Heart right ventricle (tissue), 16 donors: ENCODE data around the gene YY1AP1. TPM values are rescaled to one million over a fixed set of nuclear protein-coding genes. Genes with fewer than 3 reads are reported as not detected.

Experiments used
- ATAC-seq, 8 donors: fragments of 200-7000 bp; cut with Tn5 transposase; one replicate each; pipeline ENCODE4 v1.9.1; 2020; ENCODE audit warnings: mild to moderate bottlenecking in 8 of 8, moderate library complexity in 8 of 8, moderate number of reproducible peaks in 1 of 8
- DNase-seq, 2 donors: peaks; one replicate each; pipeline ENCODE4 v3.0.0-alpha.2; 2020
- H3K27ac ChIP-seq, 10 donors: fragments of 200-600 bp; sonication (generic) in 2 of 10; one replicate each; pipeline versions ENCODE4 v1.5.0 to v1.8.0; 2020 to 2022; ENCODE audit warnings: mild to moderate bottlenecking in 3 of 10
- H3K27me3 ChIP-seq, 7 donors: fragments of 200-600 bp; one replicate each; pipeline ENCODE4 v1.8.0; 2021 to 2022; ENCODE audit warnings: mild to moderate bottlenecking in 2 of 7
- H3K36me3 ChIP-seq, 9 donors: fragments of 200-600 bp; sonication (generic) in 1 of 9; one replicate each; pipeline versions ENCODE4 v1.5.0 to v1.8.0; 2020 to 2022; ENCODE audit warnings: mild to moderate bottlenecking in 2 of 9
- H3K4me1 ChIP-seq, 9 donors: fragments of 200-600 bp; sonication (generic) in 1 of 9; one replicate each; pipeline versions ENCODE4 v1.5.0 to v1.8.0; 2020 to 2022; ENCODE audit warnings: mild to moderate bottlenecking in 4 of 9
- H3K4me3 ChIP-seq, 10 donors: fragments of 200-600 bp; sonication (generic) in 2 of 10; one replicate each; pipeline versions ENCODE4 v1.5.0 to v1.8.0; 2020 to 2022; ENCODE audit warnings: mild to moderate bottlenecking in 7 of 10, moderate library complexity in 2 of 10
- H3K9me3 ChIP-seq, 11 donors: fragments of 200-600 bp in 10 of 11; sonication (generic) in 2 of 11; one replicate each; pipeline versions ENCODE4 v1.5.0 to v1.8.0; 2013 to 2022; ENCODE audit warnings: mild to moderate bottlenecking in 2 of 11, control low read depth in 1 of 11, moderate library complexity in 1 of 11
- WGBS, 2 donors: extraction: QIAGEN DNeasy Blood & Tissue Kit; methylation state at CpG; one replicate each; pipeline ENCODE4 v1.1.7; 2013; ENCODE audit warnings: inconsistent platforms in 1 of 2; 5-methylcytosine and 5-hydroxymethylcytosine counted together
- intact Hi-C, 10 donors: fragments of 100-400 bp; cut with DNase I; formaldehyde crosslinking; loops; one replicate each; pipeline versions ENCODE4 v1.11.1 to v1.14.2; 2022
- polyA plus RNA-seq, 2 donors: library from polyadenylated mRNA; stranded (reverse); fragments of 200-250 nt; gene quantifications; one replicate each; pipeline ENCODE4 v1.2.3, GENCODE V29; 2013
- total RNA-seq, 10 donors: library from RNA; stranded (reverse); fragmentation: NEBNext Ultra II Directional in 3 of 10; extraction: Animal tissue kit (Norgen Biotek cat#: 25700) in 3 of 10; gene quantifications; one replicate each; pipeline versions ENCODE4 v1.2.1 to v1.2.4, GENCODE V29; 2021 to 2023
- TF ChIP-seq, protein P1 (sequence below), 9 donors: fragments of 200-600 bp; sonication (generic) in 2 of 9; IDR thresholded peaks; one replicate each; pipeline versions ENCODE4 v1.5.0 to v1.8.0; 2021 to 2022; ENCODE audit warnings: antibody characterized with exemption in 9 of 9, mild to moderate bottlenecking in 5 of 9, moderate library complexity in 1 of 9
- donor health status: Arrhythmogenic right ventricular cardiomyopathy.
- donor health status: ischemic (EF 13 %, LVEDD 7.1; RV severe dilation, severe dysfunction).
- donor health status: healthy with polysubstance abuse.
- donor health status: DM: no; HTN: yes; CAD: no.
- donor health status: DM: no; HTN: no; CAD: no.
- donor health status: ischemic (EF 25% LVEDD 6.9; RV normal size, moderate dysfunction).
- donor health status: ischemic (EF 25% LVEDD 5.7; RV mildly dilated, moderate dysfunction).
- donor health status: healthy.
- donor health status: DM: yes; HTN: yes; CAD: no.
- donor health status: Ischemic cardiomyopathy.
- donor health status: ischemic (EF 35%, LVEDD 5.7; RV mildly dilated, moderate dysfunction).
- donor health status: nonischemic (EF 11% LVEDD 7.7; RV severe dilation, severe dysfunction).
- donor health status: DM: yes; HTN: yes; CAD: no.
- donor health status: PGD.
- donor health status: ischemic (EF 29% LVEDD 5.4; RV normal size, mild dysfunction).
- donor health status: nonischemic (EF 23%, LVEDD 6.1; RV moderate dilation, normal function).

Gene YY1AP1
- total and polyA plus RNA-seq, 12 donors = 32.3 to 85.1 (median 66.3) TPM

DNA sequence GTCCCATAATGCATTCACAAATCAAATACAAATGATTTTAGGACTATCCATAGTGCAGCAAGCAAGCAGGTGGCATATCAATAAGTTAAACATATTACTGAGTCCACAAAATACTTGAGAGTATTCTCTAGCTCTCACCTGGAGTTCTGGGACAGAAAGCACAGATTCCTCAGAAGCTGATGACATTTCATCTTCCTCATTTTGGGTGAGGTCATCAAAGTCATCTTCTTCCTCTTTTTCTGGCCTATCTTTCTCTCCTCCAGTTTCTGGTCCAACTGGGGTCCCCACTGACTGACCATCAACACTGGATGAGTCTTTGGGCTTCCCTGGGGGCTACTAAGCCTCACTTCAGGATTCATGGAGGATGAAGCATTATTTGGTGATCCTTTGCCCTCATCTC, 38.9 kb downstream of the YY1AP1 start:
- TF ChIP-seq, protein P1, sequence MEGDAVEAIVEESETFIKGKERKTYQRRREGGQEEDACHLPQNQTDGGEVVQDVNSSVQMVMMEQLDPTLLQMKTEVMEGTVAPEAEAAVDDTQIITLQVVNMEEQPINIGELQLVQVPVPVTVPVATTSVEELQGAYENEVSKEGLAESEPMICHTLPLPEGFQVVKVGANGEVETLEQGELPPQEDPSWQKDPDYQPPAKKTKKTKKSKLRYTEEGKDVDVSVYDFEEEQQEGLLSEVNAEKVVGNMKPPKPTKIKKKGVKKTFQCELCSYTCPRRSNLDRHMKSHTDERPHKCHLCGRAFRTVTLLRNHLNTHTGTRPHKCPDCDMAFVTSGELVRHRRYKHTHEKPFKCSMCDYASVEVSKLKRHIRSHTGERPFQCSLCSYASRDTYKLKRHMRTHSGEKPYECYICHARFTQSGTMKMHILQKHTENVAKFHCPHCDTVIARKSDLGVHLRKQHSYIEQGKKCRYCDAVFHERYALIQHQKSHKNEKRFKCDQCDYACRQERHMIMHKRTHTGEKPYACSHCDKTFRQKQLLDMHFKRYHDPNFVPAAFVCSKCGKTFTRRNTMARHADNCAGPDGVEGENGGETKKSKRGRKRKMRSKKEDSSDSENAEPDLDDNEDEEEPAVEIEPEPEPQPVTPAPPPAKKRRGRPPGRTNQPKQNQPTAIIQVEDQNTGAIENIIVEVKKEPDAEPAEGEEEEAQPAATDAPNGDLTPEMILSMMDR (IDR thresholded peaks at IDR 0.05) = no peak
- H3K36me3 ChIP-seq = no peaks in the 10 kb centered on the region
- no peaks in the 10 kb centered on the region for H3K9me3 ChIP-seq
- ATAC-seq (no peak), DNase-seq (no peak)
- no peak overlapping the region for H3K4me3 ChIP-seq
- intact Hi-C loops = loop anchor here in 2 of 10 donors (10.0 kb wide), 2 partner anchors 55 to 295 kb away; no protein-coding TSS in a partner anchor
- no peaks in the 10 kb centered on the region for H3K27me3 ChIP-seq
- no peak overlapping the region for H3K27ac ChIP-seq
- H3K4me1 ChIP-seq = peaks cover 0 to 44% (median 6%) of the 10 kb centered on the region in 9 donors

DNA sequence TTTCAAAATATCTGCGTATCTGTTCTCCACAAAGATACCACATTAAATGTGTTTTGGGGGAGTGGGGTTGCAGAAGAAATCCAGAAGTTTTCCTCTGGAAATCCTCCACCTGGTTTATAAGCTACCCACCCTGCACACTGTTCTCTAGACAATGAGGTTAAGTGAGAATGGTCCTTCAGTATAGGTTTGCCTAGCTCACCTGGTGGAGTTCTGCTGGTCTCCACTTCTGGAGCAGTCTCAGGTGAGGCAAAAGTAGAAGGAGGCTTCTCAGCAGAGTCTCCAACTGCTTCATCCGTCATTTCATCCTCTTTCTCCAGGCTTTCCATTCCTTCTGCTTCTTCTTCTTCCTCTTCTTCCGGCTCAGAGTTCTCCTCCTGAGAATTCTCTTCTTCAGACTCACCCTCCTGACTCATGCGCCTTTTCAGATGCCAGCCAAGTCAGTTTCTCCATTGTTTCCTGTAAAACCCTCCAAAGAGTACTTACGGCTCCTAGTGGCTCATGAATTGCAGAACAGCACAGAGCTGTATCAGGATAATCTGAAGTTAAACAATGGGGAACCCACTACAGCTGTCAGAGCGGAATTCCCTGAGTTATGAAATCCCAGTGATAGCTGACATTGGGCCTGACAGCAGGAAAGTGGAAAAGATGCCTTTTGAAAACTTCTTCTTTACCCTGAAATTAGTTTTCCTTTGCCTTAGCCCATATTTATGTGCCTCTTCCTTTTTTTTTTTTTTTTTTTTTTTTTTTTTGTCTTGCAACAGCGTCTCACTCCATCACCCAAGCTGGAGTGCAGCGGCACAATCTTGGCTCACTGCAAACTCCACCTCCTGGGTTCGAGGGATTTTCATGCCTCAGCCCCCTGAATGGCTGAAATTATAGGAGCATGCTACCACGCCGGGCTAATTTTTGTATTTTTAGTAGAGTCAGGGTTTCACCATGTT, 40.1 kb downstream of the YY1AP1 start:
- DNase-seq (peak in 1 of 2 donors; percentile 11), ATAC-seq (peak; percentile 67 to 87 (median 82))
- peaks cover 0 to 44% (median 6%) of the 10 kb centered on the region in 9 donors for H3K4me1 ChIP-seq
- intact Hi-C loops = no loop called here
- no peaks in the 10 kb centered on the region for H3K36me3 ChIP-seq
- WGBS, 2 donors = 63 to 69% methylated on average over 11 of the region's 11 CpGs
- TF ChIP-seq, protein P1 (IDR thresholded peaks at IDR 0.05) = peak; percentile 9 to 53 (median 33)
- H3K27me3 ChIP-seq = no peaks in the 10 kb centered on the region
- H3K4me3 ChIP-seq = peak overlapping the region in 1 of 10 donors; percentile 13
- H3K27ac ChIP-seq = peak overlapping the region in 1 of 10 donors; percentile 44
- H3K9me3 ChIP-seq = peaks cover 0 to 4% (median 0%) of the 10 kb centered on the region in 11 donors

DNA sequence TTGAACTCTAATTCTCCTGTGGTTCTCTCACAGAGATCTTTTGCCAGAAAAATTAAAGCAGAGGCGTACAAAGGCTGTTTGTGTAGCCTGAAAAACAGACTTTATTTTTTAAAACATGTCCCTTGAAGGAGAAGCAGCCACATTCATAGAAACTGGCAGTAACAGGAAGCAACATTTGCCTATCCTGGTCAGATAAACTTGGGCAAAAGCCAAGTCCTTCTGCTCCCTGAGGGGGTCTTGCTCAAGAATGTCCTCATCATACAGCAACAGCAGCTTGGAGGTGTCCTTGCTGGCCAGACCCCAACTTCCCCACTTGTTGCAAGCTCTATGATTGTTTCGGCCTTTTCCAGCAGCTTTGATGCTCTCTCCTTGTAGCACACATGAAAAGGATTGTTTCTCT, 42.3 kb downstream of the YY1AP1 start:
- H3K27me3 ChIP-seq = no peaks in the 10 kb centered on the region
- no peaks in the 10 kb centered on the region for H3K36me3 ChIP-seq
- peaks cover 0 to 26% (median 12%) of the 10 kb centered on the region in 11 donors for H3K9me3 ChIP-seq
- DNase-seq (no peak), ATAC-seq (peak in 1 of 8 donors; percentile 62)
- no peak overlapping the region for H3K27ac ChIP-seq
- no peak overlapping the region for H3K4me3 ChIP-seq
- TF ChIP-seq, protein P1 (IDR thresholded peaks at IDR 0.05) = no peak
- peaks cover 0 to 44% (median 6%) of the 10 kb centered on the region in 9 donors for H3K4me1 ChIP-seq
- 71 to 73% methylated on average over 2 of the region's 2 CpGs for WGBS, 2 donors
- intact Hi-C loops = no loop called here

DNA sequence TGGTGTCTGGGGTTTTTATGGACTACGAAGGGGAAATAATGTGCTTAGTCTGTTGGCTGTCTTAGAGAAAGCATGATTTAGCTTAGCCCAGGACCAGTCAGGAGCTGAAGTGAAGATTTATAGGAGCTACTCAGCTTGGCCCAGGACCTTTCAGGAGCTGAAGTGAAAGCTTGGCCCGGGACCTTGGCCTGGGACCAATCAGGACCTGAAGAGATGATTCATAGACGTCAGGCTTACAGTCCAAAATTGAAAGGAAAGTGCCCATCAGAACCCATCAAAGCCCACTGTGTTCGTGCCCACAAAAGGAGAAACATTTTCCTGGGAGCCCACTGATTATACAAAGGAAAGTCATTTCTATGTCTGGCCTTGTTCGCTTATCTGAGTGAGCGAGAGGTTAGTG, 42.9 kb downstream of the YY1AP1 start:
- intact Hi-C loops = no loop called here
- H3K36me3 ChIP-seq = no peaks in the 10 kb centered on the region
- peak in 1 of 8 donors; percentile 12 for ATAC-seq
- TF ChIP-seq, protein P1 (IDR thresholded peaks at IDR 0.05) = no peak
- H3K4me1 ChIP-seq = peaks cover 0 to 44% (median 6%) of the 10 kb centered on the region in 9 donors
- H3K27ac ChIP-seq = peak overlapping the region in 1 of 10 donors; percentile 17
- WGBS, 2 donors = 70 to 77% methylated on average over 6 of the region's 6 CpGs
- H3K9me3 ChIP-seq = peaks cover 0 to 26% (median 12%) of the 10 kb centered on the region in 11 donors
- no peak for DNase-seq
- no peaks in the 10 kb centered on the region for H3K27me3 ChIP-seq
- no peak overlapping the region for H3K4me3 ChIP-seq
